Activated naive CD4-positive, alpha-beta T cell treated with anti-CD3 and anti-CD28 coated beads, Interleukin-2, amount 50 U/mL, for 16 hours (primary cell): ENCODE results near the gene TTLL11.

Experiments
- DNase-seq: peaks from one replicate; pipeline ENCODE4 v3.0.0-alpha.2; 2020

Gene TTLL11

GRCh38 chr9:121780177-121781040 lies 312.7 kb downstream of the TTLL11 start:
- no peak for DNase-seq

- no peak for DNase-seq
These were observed 313.6 kb downstream of the TTLL11 start for GRCh38 chr9:121779381-121780117.

- no peak for DNase-seq
These were observed 314.6 kb downstream of the TTLL11 start for GRCh38 chr9:121778252-121779225.

- no peak for DNase-seq
These were observed 316.1 kb downstream of the TTLL11 start for GRCh38 chr9:121776739-121777637.

- DNase-seq: no peak
These were observed 316.9 kb downstream of the TTLL11 start for GRCh38 chr9:121776001-121776738.

- peak; percentile 2 for DNase-seq
These were observed 318.1 kb downstream of the TTLL11 start for GRCh38 chr9:121774715-121775613.

GRCh38 chr9:121773954-121774714 lies 319.0 kb downstream of the TTLL11 start:
- DNase-seq: peak; percentile 5

- peak; percentile 9 for DNase-seq
These were observed 319.7 kb downstream of the TTLL11 start for GRCh38 chr9:121773286-121773953.

GRCh38 chr9:121772600-121773285 lies 320.4 kb downstream of the TTLL11 start:
- DNase-seq: peak; percentile 8
